ES-I3 (cell line): Measurements from ENCODE around the gene SCT.
A peak's percentile ranks its signal among the peaks of the same experiment; 100 is the strongest.

Source experiments
- H3K36me3 ChIP-seq: 2 replicates; pipeline ENCODE4 v1.6.1; 2013; ENCODE audit warnings: mild to moderate bottlenecking, low read length, control low read depth, moderate library complexity; ENCODE audit not compliant: insufficient read depth
- H3K4me1 ChIP-seq: 2 replicates; pipeline ENCODE4 v1.6.1; 2013; ENCODE audit warnings: mild to moderate bottlenecking, control low read depth, low read length; ENCODE audit not compliant: insufficient read depth
- H3K9ac ChIP-seq: 2 replicates; pipeline ENCODE4 v1.6.1; 2013; ENCODE audit warnings: low read depth, mild to moderate bottlenecking, low read length, moderate library complexity
- H3K9me3 ChIP-seq: 2 replicates; pipeline ENCODE4 v1.6.1; 2013; ENCODE audit warnings: mild to moderate bottlenecking, low read length, moderate library complexity; ENCODE audit not compliant: control insufficient read depth, insufficient read depth

Gene SCT

GRCh38 chr11:637593-638521 is 10.9 kb upstream of the SCT start:
- Histone ChIP-seq H3K9ac (peak overlapping the region; percentile 35; the same call in 1 of the 2 replicates), H3K4me1 (peaks cover 6% of the 10 kb centered on the region; the same call in 1 of the 2 replicates), H3K36me3 (no peaks in the 10 kb centered on the region), H3K9me3 (no peaks in the 10 kb centered on the region)

- Histone ChIP-seq H3K9ac (peak overlapping the region; percentile 32; the same call in 1 of the 2 replicates), H3K4me1 (peaks cover 6% of the 10 kb centered on the region; the same call in 1 of the 2 replicates), H3K9me3 (no peaks in the 10 kb centered on the region), H3K36me3 (no peaks in the 10 kb centered on the region)
Measured at GRCh38 chr11:637333-637592, 10.3 kb upstream of the SCT start.

- H3K4me1 ChIP-seq: peaks cover 6% of the 10 kb centered on the region; the same call in 1 of the 2 replicates
- no peaks in the 10 kb centered on the region for H3K9me3 ChIP-seq
- no peaks in the 10 kb centered on the region for H3K36me3 ChIP-seq
- peak within 1 kb of the TSS; percentile 42; the same call in 1 of the 2 replicates for H3K9ac ChIP-seq
Measured at GRCh38 chr11:636511-637332, 9.7 kb upstream of the SCT start, which contains the start of gene DRD4. Gene DRD4, plus strand, starts transcription at chr11:637269. Its CDS starts 36 bp downstream, at chr11:637305.

- peaks cover 6% of the 10 kb centered on the region; the same call in 1 of the 2 replicates for H3K4me1 ChIP-seq
- H3K9me3 ChIP-seq: no peaks in the 10 kb centered on the region
- no peaks in the 10 kb centered on the region for H3K36me3 ChIP-seq
- peak overlapping the region; percentile 11; the same call in 1 of the 2 replicates for H3K9ac ChIP-seq
Measured at GRCh38 chr11:635945-636510, 9.0 kb upstream of the SCT start.

DNA sequence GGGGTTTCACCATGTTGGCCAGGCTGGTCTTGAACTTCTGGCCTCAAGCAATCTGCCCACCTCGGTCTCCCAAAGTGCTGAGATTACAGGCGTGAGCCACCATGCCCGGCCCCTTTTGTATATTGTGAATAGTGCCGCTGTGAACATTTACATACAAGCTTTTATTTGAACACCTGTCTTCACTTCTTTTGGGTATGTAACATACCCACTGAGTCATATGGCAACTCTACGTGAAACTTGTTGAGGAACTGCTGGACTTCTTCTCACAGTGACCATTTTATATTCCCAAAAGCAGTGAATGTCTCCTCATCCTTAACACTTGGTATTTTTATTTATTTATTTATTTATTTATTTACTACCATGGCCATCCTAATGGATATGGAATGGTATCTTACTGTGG is 3.9 kb upstream of the SCT start:
- Histone ChIP-seq H3K9me3 (no peaks in the 10 kb centered on the region), H3K36me3 (no peaks in the 10 kb centered on the region), H3K9ac (no peak overlapping the region), H3K4me1 (no peaks in the 10 kb centered on the region; the same call in 1 of the 2 replicates)

DNA sequence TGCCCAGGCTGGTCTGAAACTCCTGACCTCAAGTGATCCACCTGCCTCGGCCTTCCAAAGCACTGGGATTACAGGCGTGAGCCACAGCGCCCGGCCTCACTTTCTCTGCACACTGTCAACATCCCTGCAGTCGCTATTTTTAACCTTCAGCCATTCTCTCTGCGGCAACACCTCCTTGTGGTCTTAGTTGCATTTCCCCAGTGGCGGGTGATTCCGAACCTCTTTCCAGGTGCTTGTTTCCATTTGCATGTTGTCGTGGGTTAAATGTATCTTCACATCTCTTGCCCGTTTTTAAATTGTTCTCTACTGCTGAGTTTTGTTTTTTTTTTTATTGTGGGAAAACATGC is 2.2 kb upstream of the SCT start:
- no peak overlapping the region for H3K9ac ChIP-seq
- H3K9me3 ChIP-seq: no peaks in the 10 kb centered on the region
- no peaks in the 10 kb centered on the region for H3K36me3 ChIP-seq
- H3K4me1 ChIP-seq: no peaks in the 10 kb centered on the region; the same call in 1 of the 2 replicates

GRCh38 chr11:628056-628455 is 1.1 kb upstream of the SCT start:
- Histone ChIP-seq H3K4me1 (no peaks in the 10 kb centered on the region; the same call in 1 of the 2 replicates), H3K9ac (no peak overlapping the region), H3K36me3 (no peaks in the 10 kb centered on the region), H3K9me3 (no peaks in the 10 kb centered on the region)

- Histone ChIP-seq H3K4me1 (no peaks in the 10 kb centered on the region; the same call in 1 of the 2 replicates), H3K9ac (no peak overlapping the region), H3K36me3 (no peaks in the 10 kb centered on the region), H3K9me3 (no peaks in the 10 kb centered on the region)
Measured at GRCh38 chr11:627308-627576, 261 bp upstream of the SCT start.

GRCh38 chr11:625636-626268 is 1.2 kb downstream of the SCT start:
- H3K9me3 ChIP-seq: no peaks in the 10 kb centered on the region
- no peaks in the 10 kb centered on the region; the same call in 1 of the 2 replicates for H3K4me1 ChIP-seq
- no peaks in the 10 kb centered on the region for H3K36me3 ChIP-seq
- no peak overlapping the region for H3K9ac ChIP-seq

DNA sequence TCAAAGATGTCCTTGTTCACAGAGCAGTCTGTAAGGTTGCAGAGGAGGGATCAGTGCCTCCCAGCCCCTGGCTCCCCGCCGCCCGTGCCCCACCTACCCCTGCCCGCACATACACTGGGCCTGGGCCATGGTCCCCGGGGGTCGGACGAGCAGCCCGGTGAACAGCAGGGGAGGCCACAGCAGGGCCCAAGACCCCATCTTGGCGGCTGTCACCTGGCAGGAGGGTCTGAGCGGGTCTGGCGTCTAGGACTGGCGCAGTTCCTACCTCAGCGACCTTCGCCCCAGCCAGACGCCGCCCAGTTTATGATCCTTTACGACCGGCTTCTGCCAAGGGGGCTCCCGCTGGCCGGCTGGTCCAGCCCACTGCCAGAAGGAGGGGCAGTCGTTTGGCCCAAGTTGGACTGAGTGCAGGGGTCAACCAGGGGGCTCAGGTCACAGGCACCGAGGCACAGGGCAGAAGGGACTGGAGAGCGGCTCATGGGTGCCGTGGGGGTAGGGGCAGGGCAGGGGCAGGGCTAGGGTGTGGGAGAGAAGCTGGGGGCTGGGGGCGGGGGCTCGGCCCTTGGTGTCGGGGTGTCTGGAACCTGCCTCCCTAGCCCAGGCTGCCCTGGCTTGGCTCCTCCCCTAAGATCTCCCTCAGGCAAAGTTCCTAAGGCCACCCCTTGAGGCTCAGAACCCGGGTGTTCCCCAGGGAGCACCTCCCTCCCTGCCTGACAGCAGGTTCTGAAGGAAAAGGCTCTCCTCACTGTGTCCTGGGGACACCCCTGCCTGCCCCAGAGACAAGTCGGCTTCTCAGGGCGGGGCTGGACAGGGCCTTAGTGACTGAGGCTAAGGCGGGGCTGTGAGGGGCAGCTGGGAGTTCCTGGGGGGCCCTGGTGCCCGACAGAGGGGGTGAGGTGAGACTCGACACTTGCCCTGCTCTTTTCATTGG is 2.0 kb downstream of the SCT start, which contains the start of gene CDHR5:
Gene CDHR5 (minus strand): TSS at position 251 of the 931 bp plus-strand sequence. CDS start 53 bp downstream, at position 198.
- Histone ChIP-seq H3K36me3 (no peaks in the 10 kb centered on the region), H3K4me1 (no peaks in the 10 kb centered on the region; the same call in 1 of the 2 replicates), H3K9me3 (no peaks in the 10 kb centered on the region), H3K9ac (no peak within 1 kb of the TSS)

DNA sequence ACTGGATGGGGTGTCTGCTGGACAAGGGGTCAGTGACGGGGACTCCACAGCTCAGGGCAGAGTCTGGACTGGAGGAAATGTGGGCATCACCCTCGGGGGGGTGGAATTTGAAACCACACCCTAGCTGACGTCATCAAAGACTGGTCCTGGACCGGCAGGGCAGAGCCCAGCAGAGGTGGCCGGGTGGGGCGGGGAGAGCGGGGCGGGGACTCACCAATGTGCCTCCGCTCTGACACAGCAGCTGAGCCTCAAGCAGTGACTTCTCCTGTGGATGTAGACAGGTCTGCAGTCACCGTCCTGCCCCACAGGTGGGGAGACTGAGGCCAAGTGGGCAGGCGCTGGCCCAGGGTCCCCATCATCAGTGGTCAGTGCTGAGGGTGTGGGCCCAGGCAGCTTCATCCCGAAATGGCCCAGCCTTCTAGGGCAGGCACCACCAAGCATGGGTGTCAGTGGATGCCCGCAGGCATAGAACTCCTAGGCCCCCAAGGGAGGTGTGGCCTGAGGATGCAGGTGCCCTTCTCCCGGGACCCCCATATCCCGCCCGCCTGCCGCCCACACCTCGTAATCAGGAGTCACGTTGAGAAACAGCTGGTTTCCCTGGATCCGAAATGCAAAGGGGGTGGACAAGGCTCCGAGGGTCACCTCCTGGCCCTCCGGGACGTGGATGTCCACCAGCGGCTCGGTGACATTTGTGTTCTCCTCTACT is 2.8 kb downstream of the SCT start:
- Histone ChIP-seq H3K4me1 (no peaks in the 10 kb centered on the region), H3K9ac (no peak overlapping the region), H3K9me3 (no peaks in the 10 kb centered on the region), H3K36me3 (no peaks in the 10 kb centered on the region)

DNA sequence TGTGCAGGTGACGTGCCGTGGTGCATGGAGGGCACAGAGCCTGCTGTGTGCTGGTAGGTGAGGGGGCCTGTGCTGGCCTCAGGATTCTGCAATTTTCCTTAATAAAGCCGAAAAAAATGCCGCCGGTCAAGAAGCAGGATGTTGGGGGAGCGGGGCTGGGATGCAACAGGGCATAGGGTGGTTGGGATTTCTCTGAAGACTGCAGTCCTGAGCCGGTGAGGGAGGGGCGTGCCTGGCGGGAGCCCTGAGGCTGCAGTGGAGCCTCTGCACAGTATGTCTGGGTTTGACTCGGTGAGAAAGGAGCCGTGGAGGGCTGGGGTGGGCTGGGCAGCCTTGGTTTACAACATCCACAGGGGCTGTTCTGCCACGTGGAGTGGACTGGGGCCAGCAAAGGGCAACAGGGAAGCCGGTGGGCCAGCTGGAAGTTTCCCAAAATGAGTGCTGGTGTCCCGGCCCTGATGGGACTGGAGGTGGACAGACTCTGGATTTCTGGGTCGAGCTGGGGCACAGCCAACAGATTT is 3.6 kb downstream of the SCT start:
- Histone ChIP-seq H3K36me3 (no peaks in the 10 kb centered on the region), H3K4me1 (no peaks in the 10 kb centered on the region), H3K9ac (no peak overlapping the region), H3K9me3 (no peaks in the 10 kb centered on the region)

DNA sequence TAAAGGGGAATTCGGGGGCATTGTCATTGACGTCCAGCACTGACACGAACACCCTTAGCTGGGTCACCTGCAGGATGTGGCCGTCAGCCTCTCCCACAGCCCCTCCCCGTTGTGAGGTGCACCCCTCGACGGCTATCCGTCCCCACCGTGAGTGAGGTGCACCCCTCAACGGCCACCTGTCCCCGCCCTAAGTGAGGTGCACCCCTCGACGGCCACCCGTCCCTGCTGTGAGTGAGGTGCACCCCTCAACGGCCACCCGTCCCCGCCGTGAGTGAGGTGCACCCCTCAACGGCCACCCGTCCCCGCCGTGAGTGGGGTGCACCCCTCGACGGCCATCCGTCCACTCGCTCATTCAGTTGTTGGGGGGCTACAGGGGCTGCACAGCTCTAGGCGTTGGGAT is 5.1 kb downstream of the SCT start:
- H3K9ac ChIP-seq: no peak overlapping the region
- H3K4me1 ChIP-seq: no peaks in the 10 kb centered on the region
- H3K9me3 ChIP-seq: no peaks in the 10 kb centered on the region
- no peaks in the 10 kb centered on the region for H3K36me3 ChIP-seq
